ENCODE measurements around the gene MANSC1.

Gene MANSC1

DNA sequence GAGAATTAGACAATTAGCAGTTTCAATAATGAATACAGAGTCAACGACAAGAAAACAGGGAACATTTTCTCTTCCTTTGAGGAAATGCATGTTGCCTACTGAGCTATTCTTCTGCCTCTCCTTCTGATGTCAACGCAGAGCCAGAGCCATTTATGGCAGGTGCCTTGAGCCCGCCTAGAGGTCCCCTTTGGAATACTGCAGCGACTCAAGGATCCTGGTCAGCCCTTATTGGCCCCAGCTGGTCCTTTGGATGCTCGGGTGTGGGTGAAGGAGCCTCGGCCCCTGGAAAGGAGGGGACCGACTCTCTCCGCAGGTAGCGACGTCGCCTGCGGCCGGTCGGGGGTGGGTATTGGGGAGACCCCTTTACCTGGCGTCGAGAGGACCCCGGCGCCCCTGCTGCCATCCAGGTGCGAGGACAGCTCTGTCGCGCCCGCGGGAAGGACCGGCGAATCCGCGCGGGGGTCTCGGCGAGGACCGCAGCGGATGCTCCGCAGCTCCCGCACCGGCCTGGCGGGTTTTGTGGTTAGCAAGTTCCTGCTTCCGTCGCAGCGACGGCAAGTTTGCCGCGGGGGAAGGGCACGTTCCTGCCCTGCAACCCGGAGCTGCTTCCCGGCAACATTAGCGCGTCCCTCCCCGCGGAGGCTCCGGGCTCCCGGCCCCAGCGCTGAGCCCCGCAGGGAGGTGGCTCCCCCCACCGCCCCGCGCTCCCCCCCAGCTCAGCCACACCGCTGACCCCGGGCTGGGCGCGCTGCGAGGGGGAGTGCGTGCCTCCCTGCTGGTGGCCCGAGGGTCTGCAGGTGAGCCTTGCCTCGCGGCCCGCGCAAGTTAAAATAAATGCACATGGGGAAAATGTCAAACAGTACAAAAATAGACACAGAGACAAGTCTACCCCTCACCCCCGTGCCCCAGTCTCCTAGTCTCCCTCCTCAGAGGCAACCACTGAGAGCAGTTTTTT lies at the start of gene MANSC1:
MANSC1 (minus strand) TSS at position 532 of the 955 bp plus-strand sequence. CDS start 6,928 bp downstream, outside the sequence.
- peak; percentile 25 for DNase-seq (ENCODE audit: low read depth)
- TF ChIP-seq, protein P1, sequence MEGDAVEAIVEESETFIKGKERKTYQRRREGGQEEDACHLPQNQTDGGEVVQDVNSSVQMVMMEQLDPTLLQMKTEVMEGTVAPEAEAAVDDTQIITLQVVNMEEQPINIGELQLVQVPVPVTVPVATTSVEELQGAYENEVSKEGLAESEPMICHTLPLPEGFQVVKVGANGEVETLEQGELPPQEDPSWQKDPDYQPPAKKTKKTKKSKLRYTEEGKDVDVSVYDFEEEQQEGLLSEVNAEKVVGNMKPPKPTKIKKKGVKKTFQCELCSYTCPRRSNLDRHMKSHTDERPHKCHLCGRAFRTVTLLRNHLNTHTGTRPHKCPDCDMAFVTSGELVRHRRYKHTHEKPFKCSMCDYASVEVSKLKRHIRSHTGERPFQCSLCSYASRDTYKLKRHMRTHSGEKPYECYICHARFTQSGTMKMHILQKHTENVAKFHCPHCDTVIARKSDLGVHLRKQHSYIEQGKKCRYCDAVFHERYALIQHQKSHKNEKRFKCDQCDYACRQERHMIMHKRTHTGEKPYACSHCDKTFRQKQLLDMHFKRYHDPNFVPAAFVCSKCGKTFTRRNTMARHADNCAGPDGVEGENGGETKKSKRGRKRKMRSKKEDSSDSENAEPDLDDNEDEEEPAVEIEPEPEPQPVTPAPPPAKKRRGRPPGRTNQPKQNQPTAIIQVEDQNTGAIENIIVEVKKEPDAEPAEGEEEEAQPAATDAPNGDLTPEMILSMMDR (conservative IDR thresholded peaks at IDR 0.05; ENCODE audit: low read depth, low read length) = peak; percentile 31
- peak within 1 kb of the TSS; percentile 64 for H3K4me3 ChIP-seq (ENCODE audit: low read depth, low read length)

DNA sequence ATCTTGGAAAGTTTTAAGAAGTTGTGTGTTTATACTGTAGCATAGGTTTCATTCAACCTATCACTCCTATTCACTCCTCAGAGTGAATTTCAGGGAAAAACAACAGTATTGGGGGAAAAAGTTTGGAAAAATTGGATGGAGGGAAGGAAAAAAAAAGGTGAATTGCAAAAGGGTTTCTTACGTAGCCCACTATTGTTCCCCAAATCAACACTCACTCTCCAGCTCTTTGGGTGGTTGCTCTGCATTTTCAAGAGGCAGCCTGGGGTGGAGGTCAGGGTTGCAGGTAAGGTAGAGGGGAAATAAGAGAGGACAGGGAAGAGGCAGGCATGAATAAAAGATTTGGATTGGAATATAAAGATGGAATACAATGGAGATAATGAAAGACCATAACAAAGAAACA lies 49.1 kb upstream of the MANSC1 start:
- TF ChIP-seq, protein P1 (conservative IDR thresholded peaks at IDR 0.05; ENCODE audit: low read depth, low read length) = no peak
- no peak overlapping the region for H3K4me3 ChIP-seq (ENCODE audit: low read depth, low read length)
- no peak for DNase-seq (ENCODE audit: low read depth)

DNA sequence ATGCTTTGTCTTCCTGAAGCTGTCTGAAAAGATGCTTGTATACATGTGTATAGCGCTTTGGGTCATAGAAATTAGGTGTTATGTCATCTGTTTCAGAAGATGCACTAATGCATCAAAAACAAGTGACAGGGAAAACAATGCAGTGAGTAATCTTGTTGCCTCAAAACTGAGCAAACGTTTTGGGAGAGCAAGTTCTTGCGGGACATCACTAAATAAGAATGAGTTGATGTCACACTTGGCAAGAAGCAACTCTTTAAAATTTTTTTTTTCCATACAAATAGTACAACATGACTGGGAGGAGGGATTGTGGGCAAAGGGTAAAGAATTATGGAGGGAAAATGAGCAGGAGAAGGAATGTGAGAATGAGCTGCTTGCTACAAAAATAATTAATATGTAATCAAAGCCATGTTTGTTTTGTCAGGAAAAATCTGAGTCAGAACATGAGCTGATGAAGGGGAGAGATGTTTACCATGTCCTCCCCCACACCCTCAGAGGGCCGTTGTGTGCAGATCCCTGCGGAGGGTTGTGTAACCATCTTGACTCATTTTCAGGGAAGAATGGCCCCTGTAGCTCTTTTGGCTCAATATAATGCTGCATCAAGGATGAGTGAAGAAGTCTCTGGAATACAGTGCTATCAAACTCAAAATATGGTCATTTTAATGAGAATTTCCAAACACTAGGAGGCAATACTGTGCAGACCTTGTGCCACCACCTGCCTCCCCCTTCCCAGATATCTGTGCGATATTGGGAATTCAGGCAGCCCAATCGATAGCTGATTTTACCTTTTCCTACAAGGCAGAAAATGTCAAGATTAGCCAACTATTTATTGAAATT lies 48.2 kb upstream of the MANSC1 start:
- no peak overlapping the region for H3K4me3 ChIP-seq (ENCODE audit: low read depth, low read length)
- TF ChIP-seq, protein P1 (conservative IDR thresholded peaks at IDR 0.05; ENCODE audit: low read depth, low read length) = peak; percentile 40
- peak; percentile 96 for DNase-seq (ENCODE audit: low read depth)

DNA sequence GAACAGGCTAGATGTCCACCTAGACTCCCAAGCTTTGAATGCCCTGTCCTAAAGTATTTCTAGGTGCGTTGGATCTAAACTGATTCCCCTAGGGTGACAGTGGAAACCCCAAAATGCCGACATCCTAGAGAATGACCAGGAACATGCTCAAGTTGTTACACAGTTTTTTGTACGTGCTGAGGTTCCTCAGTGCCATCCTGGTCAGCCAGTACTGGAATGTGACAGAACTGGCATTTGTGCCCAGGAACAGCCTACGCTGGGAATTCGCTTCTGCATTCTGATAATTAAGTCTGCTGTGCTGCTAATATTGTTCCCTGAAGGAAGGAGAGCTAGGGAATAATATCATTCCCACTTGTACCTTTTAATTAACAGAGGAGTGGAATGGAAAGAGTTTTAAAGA lies 47.1 kb upstream of the MANSC1 start:
- TF ChIP-seq, protein P1 (conservative IDR thresholded peaks at IDR 0.05; ENCODE audit: low read depth, low read length) = no peak
- DNase-seq (ENCODE audit: low read depth) = no peak

DNA sequence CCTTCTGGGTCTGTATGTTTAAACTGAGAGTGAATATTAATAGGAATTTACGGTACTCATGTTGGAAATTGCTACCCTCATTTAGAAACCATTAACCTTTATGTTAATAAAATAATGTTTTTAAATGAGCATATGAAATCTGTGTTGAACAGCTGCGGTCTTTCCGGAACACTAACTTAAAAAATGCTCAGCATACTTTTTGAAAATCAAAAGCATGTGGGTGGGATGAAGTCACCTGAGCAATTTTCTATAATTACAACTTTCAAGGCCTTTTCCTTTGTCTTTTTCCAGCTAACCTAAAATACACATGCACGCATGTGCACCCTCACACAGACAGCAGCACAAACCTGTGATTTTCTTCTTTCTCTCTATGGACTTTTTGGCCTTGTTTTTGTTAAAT lies 46.7 kb upstream of the MANSC1 start:
- no peak for DNase-seq (ENCODE audit: low read depth)
- TF ChIP-seq, protein P1 (conservative IDR thresholded peaks at IDR 0.05; ENCODE audit: low read depth, low read length) = no peak
- H3K4me3 ChIP-seq (ENCODE audit: low read depth, low read length) = no peak overlapping the region

More for the DNA sequence above, 47.1 kb upstream of the MANSC1 start:
- no peak overlapping the region for H3K4me3 ChIP-seq (ENCODE audit: low read depth, low read length)

DNA sequence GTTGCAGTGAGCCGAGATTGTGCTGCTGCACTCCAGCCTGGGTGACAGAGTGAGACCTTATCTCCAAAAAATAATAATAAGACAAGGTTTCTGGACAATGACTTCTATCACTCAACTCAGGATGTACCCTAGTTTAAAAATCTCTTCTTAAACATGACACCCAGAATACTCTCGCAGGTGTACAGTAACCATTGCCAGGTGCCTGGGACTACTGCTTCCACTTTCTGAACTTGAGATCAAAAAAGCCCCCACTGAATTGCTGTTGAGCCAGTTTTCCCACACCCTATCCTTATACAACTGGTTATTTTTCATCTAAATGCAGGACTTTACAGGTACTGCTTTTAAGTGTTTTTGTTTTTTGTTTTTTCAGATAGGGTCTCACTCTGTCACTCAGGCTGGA lies 43.1 kb upstream of the MANSC1 start:
- TF ChIP-seq, protein P1 (conservative IDR thresholded peaks at IDR 0.05; ENCODE audit: low read depth, low read length) = no peak
- DNase-seq (ENCODE audit: low read depth) = no peak

More for the DNA sequence above, 43.1 kb upstream of the MANSC1 start:
- H3K4me3 ChIP-seq (ENCODE audit: low read depth, low read length) = no peak overlapping the region

All from choroid plexus epithelial cell (primary cell).